ACHN (cell line): ENCODE measurements around the gene ABCB4.

Experiments used
- DNase-seq: peaks from one replicate; pipeline ENCODE4 v3.0.0-alpha.2; 2015
- in situ Hi-C: cut with HindIII; loops from 2 replicates; pipeline ENCODE4 v1.10.0; 2017; ENCODE audit warnings: low sequenced_read_pairs, low pct_ligation_motif_present, low pct_unique_long_range_greater_than_20kb

ABCB4 gene

GRCh38 chr7:87475359-87476178 lies at the start of gene ABCB4:
Gene ABCB4 (minus strand): TSS chr7:87475680. CDS start chr7:87475465, 215 bp downstream.
- in situ Hi-C loops, result no loop called here
- no peak for DNase-seq

GRCh38 chr7:87518735-87519134 lies 43.3 kb upstream of the ABCB4 start:
- DNase-seq, result no peak
- in situ Hi-C loops, result no loop called here

GRCh38 chr7:87517891-87518290 lies 42.4 kb upstream of the ABCB4 start:
- in situ Hi-C loops, result no loop called here
- DNase-seq, result no peak

- no peak for DNase-seq
- in situ Hi-C loops, result no loop called here
These were observed 41.8 kb upstream of the ABCB4 start for GRCh38 chr7:87517136-87517815.

DNA sequence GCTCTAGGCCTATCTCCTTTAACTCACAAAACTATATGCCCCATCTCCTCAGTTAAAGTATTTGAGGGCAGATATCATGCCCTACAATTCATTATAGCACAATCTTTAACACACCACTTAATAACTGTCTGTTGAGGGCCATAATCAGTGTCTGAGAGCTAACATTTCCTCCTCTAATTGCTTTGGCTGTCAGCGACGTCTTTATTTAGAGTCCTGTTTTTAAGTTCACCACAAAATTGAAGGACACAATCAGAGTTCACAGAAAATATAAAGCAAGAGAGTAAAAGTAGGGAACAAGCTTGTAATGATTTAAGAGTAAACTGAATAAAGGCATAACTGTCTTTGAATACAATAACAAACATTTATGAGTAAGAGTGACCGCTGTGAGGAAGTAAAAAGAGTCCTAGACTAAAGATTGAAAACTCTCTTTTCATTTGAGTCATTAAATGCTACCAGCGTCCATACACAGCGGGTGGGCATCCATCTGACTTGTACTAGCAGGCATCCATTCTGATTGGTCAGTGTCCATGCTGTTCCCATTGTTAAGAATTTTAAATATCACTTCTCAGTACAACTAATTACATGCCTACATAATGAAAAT lies 38.4 kb upstream of the ABCB4 start:
- in situ Hi-C loops, result no loop called here

DNA sequence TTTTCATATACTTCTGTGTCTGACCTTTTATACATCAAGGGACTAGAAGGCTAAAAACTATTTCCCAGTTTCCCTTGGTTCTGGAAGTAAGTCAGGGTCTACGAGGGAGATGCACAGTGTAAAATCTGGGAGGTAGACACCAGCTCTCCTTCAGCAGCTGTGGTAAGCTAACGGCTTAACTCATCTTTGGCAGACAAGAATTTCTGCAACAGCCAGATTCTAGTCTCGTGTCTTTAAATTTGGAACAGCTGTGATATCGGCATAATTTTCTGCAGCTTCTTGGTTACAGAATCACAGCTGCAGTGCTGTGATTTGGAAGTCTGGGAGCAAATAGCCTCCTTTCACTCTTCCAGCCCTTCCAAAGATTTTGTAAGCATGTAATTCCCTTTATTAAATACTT lies 37.4 kb upstream of the ABCB4 start:
- no peak for DNase-seq
- in situ Hi-C loops, result no loop called here

More for the DNA sequence above, 38.4 kb upstream of the ABCB4 start:
- DNase-seq, result no peak

DNA sequence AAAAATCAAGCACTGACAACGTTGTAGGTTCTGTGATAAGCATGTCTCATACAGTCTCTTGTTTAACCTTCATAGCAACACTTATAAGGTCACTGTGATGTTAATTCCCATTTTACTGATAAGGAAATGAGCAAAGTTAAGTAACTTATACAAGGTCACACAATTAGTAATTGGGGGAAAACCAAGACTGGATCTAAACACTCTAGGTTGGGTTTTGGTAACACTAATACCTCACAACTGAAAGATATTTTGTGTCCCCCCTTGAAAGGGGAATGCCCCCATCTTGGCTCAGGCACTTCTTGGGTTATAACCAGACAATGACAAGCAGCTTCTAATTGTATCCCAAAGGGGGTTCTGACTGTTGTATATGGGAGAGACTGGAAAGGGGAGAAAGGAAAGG lies 36.0 kb upstream of the ABCB4 start:
- in situ Hi-C loops, result no loop called here
- no peak for DNase-seq

- no peak for DNase-seq
- in situ Hi-C loops, result no loop called here
These were observed 35.0 kb upstream of the ABCB4 start for GRCh38 chr7:87510411-87510875.

DNA sequence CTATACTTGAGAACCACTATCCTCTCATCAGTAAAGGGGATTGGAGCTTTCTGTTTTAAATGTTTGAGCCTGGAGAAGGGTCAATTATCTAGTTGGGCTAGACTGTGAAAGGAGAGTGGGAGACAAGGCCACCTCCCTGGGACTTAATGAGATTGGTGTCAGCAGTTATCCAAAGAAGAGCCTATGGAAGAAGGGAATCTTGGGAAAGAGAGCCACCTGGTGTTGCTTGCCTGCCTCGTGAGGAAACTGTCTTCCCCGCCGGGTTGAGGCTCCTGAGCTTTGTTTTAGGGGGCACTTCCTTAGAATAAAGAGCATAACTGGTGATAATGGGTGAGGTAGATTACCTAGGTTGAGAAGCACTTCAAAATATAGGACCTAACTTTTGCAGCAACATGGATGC lies 32.0 kb upstream of the ABCB4 start:
- in situ Hi-C loops, result no loop called here
- DNase-seq, result no peak

- DNase-seq, result peak; percentile 55
- in situ Hi-C loops, result no loop called here
These were observed 31.0 kb upstream of the ABCB4 start for GRCh38 chr7:87506246-87507180.

DNA sequence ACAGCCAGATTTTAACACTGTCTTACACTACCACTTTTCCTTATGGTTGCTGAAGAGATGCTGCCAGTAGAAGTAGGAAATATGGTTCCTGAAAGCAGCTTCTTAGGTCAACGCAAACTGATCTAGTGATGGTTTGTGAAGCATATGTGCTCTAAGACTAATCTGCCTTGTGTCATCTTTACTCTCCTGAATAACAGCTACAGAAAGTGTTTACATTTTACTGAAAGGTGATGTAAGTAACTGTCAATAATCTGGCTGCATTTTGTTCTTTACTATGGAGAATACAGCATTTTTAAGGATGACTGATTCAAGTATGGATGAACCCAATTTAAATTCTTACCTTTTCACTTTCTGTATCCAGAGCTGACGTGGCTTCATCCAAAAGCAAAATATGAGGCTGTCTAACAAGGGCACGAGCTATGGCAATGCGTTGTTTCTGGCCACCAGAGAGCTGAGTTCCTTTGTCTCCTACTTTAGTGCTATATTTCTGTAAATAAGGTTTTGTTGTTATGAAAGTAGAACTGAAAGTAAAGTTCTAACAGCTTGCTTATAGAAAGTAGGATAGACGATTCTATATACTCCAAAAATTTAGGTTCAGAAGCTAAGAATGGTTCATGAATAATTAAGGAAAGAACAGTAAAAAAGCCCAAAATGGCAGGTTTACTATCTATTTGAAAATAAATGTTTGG lies 30.2 kb upstream of the ABCB4 start:
- in situ Hi-C loops, result no loop called here
- no peak for DNase-seq

DNA sequence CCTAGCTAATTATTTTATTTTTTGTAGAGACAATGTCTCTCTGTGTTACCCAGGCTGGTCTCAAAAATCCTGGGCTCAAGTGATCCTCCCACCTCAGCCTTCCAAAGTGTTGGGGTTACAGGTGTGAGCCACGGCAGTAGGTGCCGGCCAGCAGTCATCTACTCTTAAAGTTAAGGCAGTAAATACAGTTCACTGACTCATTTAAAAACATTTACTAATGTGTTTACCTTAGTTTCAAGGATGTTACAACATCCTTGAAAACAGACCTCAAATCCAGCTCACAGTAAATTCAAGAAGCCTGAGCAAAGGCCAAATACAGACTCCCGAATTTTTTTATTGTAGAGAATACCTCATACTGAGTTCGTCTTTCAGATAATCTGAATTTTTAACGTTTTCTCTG lies 29.6 kb upstream of the ABCB4 start:
- DNase-seq, result no peak
- in situ Hi-C loops, result no loop called here

- DNase-seq, result no peak
- in situ Hi-C loops, result no loop called here
These were observed 24.0 kb upstream of the ABCB4 start for GRCh38 chr7:87499494-87499893.

- no peak for DNase-seq
- in situ Hi-C loops, result no loop called here
These were observed 23.4 kb upstream of the ABCB4 start for GRCh38 chr7:87498893-87499292.

GRCh38 chr7:87497482-87497881 lies 22.0 kb upstream of the ABCB4 start:
- no peak for DNase-seq
- in situ Hi-C loops, result no loop called here

DNA sequence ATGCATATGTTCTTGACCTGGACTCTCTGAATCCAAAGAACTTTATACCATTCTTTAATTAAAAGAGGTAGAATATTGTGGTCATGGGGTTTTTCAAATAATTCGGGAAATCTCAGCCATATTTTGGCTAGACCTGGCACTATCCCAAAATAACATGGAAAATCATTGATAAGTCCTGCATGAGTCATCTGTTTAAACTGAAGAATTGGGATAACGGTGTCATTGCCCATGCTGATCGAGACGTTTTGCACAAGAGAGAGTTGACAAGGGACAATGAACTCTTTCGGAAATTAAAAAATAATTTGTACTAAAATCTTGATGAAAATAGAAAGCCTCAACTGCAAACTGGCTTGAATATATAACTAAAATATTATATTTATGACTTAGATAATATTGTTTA lies 19.9 kb upstream of the ABCB4 start:
- in situ Hi-C loops, result no loop called here
- no peak for DNase-seq

GRCh38 chr7:87494454-87494853 lies 19.0 kb upstream of the ABCB4 start:
- DNase-seq, result no peak
- in situ Hi-C loops, result no loop called here

- no peak for DNase-seq
- in situ Hi-C loops, result no loop called here
These were observed 7.7 kb upstream of the ABCB4 start for GRCh38 chr7:87483131-87483530.
